ENCODE results near the gene C5AR2. TPM values are rescaled to one million over a fixed set of nuclear protein-coding genes. Genes with fewer than 3 reads are reported as not detected.
"Not testable (repeated sequence)": the region's sequence is repeated elsewhere in the genome, so short reads cannot be mapped to it uniquely, and the experiment has no call there.

C5AR2 gene
- polyA plus RNA-seq, 4 donors, result 0.23 to 0.45 (median 0.29) TPM

DNA sequence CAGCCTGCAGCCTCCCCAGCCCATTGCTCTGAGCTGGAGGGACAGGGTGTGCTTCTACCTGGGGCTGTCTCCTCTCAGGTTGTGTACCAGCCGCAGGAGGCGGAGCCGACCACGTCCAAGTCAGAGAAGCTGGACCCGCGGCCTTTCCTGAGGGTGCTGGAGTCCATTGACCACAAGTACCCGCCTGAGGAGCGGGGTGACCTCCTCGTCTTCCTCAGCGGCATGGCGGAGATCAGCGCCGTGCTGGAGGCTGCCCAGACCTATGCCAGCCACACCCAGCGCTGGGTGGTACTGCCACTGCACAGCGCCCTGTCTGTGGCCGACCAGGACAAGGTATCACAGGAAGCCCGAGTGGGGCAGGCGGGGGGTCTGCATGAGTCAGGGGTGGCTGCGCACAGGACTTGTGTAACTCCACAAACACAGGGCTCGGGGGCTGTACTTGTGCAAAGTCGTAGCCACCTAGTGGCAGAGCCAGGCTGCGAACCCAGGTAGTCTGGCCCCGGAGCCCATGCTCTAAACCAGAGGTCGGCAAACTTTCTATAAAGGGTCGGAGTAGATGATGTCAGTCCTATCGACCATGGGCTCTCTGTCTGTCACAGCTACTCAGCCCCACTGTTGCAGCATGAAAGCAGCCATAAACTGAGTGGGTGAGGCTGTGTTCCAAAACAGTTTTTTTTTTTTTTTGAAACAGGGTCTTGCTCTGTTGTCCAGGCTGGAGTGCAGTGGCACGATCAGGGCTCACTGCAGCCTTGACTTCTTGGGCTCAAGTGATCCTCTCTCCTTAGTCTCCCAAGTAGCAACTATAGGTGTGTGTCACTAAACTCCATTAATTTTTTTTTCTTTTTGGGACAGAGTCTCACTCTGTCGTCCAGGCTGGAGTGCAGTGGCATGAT is 26.1 kb downstream of the C5AR2 start:
- no peak for DNase-seq (ENCODE audit: low read depth in 4 of 4, low spot score in 3 of 4)

DNA sequence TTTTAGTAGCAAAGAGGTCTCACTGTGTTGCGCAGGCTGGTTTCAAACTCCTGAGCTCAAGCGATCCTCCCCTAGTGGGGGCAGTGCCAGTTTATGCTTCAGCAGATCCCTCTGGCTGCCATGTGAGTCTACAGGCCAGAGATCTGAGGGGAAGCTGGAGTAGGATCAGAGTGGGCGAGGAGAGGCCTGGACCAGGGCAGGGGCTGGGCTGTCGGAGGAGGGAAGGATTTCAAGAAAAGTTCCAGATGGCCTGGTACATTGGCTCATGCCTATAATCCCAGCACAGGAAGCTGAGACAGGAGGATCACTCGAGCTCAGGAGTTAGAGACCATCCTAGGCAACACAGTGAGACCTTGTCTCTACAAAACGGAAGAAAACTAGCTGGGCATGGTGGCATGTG is 27.0 kb downstream of the C5AR2 start:
- DNase-seq (ENCODE audit: low read depth in 4 of 4, low spot score in 3 of 4), result no peak

DNA sequence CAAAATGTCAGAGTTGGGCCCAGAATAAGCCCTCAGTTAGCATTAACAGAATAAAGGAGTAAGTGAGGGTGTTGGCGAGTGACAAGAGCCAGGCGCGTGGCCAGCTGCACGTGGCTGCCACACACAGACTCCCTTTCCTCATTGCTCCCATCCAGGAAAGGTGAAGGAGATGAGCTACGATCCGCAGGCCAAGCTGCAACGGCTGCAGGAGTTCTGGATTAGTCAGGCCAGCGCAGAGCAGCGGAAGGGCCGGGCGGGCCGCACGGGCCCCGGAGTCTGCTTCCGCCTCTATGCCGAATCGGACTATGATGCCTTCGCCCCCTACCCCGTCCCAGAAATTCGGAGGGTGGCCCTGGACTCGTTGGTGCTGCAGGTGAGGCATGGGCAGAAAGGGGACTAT is 30.3 kb downstream of the C5AR2 start:
- DNase-seq (ENCODE audit: low read depth in 4 of 4, low spot score in 3 of 4), result no peak

DNA sequence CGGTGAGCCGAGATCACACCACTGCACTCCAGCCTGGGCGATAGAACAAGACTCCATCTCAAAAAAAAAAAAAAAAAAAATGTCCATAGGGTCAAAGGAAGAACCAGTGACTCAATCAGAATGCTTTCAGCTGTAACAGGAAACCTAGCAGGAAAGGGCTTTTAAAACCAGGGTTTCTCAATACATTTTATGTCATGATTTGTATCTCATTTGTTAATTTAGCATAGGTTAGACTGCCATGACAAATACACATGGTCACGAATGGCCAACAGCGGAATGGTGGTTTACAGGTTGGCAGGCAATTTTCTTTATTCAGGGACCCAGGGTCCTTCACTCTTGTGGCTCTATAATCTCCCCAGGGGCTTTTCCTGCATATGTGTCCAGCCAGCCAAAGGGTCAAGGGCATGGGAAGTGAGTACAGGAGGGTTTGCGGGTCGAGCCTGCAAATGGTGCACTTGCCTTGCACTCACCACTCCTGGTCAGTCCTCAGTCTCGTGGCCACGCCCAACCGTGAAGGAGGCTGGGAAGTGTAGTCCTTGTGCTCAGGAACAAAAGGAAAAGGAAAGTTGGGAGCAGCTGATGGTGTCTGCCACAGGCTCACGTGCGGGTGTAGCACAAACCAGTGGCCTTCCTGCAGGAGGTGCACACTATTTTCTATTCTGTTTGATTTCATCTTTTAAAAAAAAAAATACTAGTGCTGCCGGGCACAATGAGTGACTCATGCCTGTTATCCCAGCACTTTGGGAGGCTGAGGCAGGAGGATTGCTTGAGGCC is 32.0 kb downstream of the C5AR2 start:
- no peak for DNase-seq (ENCODE audit: low read depth in 4 of 4, low spot score in 3 of 4)

DNA sequence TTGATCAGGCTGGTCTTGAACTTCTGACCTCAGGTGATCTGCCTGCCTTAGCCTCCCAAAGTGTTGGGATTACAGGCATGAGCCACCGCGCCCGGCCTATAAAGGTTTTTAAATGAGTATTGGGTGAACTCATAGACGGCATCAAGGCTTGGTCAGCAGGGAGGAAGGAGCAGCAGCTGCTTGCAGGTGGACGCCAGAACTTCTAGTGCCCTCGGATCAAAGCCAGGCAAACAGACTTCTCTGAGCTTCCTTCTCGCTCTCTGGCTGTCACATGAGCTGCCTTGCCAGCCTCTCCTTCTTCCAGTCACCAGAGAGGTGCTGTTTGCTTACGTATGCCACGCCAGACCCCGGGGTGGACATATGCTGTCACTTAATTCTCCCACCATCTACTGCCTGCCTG is 33.5 kb downstream of the C5AR2 start:
- not testable (repeated sequence) for DNase-seq (ENCODE audit: low read depth in 4 of 4, low spot score in 3 of 4)

DNA sequence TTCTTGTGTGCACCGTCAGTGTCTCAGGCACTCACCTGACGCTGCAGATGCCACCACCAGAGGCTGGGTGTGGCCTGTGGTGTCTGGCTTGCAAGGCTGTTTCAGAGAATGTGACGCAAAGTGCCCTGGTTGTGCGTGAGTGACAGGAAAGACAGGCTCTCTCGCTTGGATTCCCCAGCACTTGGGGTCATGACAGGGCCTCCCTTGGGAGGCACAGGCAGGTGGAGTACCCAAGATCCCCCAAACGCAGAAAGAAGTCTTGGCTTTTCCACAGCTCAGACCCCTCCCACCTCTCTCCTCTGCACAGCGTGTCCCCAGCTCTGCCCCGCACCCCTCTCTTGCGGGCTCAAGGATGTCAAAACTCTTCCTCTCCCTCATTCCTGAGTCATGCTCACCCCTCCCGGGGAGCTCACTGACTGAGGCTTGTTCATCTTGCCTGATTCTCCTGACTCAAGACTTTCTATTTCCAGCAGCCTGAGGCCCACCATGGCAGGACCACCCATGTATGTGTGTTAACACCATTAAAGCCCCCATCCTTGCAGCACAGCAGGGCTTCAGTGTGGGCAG is 38.2 kb downstream of the C5AR2 start:
- DNase-seq (ENCODE audit: low read depth in 4 of 4, low spot score in 3 of 4), result no peak

DNA sequence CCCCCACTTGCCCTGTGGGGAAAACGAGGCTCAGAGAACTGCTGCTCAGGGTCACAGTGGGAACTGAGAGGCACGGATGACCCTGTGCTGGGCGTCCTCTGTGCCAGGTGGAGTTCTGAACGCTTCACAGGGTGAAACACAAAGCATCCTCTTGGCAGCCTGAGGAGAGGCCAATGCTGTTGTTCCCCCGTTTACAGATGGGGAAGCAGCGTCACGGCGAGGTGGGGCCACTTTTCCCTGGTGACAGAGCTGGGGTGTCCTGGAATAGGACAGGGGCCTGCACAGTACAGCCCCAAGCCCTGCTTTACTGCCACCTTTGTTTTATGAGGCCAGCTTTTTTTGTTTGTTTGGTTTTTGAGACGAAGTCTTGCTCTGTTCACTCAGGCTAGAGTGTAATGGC is 39.3 kb downstream of the C5AR2 start:
- no peak for DNase-seq (ENCODE audit: low read depth in 4 of 4, low spot score in 3 of 4)

DNA sequence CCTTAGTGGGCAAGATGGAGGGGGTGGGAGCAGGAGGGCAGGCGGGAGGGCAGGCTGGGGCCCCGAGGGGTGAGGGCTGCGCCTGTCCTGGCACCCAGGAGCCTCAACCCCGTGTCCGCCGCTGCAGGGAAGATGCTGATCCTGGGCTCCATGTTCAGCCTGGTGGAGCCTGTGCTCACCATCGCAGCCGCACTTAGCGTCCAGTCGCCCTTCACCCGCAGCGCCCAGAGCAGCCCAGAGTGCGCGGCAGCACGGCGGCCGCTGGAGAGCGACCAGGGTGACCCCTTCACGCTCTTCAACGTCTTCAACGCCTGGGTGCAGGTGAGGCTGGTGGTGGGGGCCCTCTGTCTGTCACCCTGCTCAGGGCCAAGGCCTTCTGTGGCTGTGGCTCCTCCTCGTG is 40.6 kb downstream of the C5AR2 start:
- no peak for DNase-seq (ENCODE audit: low read depth in 4 of 4, low spot score in 3 of 4)

DNA sequence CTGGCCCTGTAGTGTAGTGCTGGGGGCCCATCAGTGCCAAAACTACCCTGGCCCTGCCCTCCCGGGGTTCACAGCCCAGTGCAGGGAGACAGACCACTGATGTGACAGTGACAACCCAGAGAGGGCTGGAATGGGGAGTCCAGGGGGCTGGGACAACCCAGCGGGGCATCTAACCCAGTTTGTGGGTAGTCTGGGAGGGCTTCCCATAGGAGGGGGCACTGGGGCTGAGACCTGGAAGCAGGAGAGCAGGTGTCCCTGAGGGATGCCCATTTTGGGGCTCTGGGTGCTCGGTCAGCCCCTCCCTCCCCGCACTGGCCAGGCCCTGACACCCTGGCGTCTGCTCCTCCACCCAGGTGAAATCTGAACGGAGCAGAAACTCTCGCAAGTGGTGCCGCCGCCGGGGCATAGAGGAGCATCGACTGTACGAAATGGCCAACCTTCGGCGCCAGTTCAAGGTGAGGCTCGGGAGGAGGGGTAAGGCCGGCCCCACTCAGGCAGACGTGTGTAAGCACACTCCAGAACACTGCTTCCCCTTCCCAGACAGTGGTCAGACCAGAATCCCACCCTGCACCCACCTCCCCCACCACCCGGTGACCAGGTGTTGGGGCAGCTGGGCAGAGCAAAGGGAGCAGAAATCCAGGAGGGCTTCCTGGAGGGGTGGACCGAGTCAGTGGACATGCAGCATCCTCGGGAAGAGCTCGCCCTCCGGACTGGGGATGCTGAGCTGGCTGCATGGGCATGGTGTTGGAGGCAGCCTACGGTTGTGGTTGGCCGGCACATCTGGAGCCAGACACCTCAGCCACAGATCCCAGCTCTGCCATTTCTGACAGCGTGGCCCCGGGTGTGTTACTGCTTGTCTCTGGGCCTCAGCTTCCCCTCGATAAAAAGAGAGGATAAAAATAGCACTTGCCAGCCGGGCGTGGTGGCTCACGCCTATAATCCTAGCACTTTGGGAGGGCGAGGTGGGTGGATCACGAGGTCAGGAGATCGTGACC is 41.6 kb downstream of the C5AR2 start:
- no peak for DNase-seq (ENCODE audit: low read depth in 4 of 4, low spot score in 3 of 4)

DNA sequence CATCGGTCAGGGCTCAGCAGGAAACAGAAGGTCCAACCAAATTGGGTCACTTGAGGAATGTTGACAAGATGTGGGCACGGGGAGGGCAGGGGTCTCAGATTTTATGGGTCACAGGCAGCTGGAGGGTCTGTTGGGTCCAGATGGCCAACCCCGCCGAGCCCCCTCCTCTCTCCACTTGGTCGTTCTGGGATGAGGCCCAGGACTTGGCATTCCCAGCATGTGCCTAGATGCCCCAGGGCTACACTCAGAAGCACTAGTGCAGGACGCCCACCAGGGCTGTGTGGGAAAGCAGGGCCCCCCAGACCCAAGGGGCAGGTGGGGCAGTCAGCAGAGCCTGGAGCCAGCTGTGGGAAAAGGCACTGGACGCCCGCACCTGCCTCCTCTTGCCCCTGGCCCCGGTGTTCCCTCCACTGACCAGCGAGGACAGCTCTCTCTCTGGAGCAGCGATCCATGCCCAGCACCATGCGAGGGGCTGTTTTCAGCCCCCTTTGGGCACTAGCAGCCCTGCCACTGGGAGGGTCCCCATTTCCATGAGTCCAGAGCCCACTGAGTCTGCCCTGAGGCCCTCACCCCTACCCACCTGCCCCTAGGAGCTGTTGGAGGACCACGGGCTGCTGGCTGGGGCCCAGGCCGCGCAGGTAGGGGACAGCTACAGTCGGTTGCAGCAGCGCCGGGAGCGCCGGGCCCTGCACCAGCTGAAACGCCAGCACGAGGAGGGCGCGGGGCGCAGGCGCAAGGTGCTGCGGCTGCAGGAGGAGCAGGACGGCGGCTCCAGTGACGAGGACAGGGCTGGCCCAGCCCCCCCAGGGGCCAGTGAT is 43.1 kb downstream of the C5AR2 start:
- no peak for DNase-seq (ENCODE audit: low read depth in 4 of 4, low spot score in 3 of 4)

DNA sequence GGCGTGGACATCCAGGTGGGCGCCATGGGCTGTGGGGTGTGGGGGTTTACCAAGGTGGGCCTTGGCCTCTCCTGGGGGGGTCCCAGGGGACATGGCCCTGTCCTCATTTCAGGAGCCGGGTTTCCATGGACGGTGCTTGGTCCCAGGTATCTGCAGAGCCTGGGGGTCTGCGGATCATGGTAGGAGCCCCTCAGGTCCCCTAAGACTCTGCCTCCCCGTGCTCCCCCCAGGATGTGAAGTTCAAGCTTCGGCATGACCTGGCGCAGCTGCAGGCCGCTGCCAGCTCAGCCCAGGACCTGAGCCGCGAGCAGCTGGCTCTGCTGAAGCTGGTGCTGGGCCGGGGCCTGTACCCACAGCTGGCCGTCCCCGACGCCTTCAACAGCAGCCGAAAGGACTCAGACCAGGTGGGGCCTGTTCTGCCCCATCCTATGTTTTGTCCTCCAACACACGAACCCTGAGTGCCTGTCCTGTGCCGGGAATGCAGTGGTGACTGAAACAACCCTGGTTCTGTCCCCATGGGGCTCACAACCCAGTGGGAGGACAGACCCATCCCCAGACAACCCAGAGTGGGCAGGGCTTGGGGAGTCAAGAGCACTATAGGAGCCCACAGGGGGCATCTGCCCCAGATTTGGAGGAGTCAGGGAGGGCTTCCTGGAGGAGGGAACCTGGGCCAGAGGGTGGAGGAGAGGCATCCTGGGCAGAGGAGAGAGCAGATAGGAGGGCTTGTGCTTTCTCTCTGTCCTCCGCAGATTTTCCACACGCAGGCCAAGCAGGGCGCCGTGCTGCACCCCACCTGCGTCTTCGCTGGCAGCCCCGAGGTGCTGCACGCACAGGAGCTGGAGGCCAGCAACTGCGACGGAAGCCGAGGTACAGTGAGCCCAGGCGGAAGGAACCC is 44.0 kb downstream of the C5AR2 start:
- DNase-seq (ENCODE audit: low read depth in 4 of 4, low spot score in 3 of 4), result no peak

DNA sequence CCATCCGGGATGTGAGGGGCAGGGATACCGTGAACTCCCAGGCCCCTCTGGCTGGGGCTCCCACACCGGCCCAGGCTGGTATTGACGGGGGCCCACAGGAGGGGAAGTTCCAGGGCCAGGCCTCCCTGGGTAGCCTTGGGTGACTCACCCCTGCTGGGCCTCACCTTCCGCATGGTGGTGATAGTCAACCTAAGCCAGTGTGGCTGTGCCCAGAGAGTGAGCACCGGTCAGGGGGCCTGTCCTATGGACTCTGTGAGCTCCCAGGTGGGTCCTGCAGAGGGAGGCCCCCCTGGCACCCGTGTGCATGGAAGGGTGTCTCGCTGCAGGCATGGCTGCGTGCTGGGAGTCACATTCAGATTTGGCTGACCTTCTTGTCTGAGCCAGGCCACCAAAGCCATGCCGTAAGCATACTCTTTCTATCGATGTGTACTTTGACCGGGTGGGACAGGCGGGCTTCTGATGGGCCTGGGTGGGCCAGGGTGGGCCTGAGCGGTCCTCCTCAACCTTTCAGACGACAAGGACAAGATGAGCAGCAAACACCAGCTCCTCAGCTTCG is 44.7 kb downstream of the C5AR2 start:
- no peak for DNase-seq (ENCODE audit: low read depth in 4 of 4, low spot score in 3 of 4)

DNA sequence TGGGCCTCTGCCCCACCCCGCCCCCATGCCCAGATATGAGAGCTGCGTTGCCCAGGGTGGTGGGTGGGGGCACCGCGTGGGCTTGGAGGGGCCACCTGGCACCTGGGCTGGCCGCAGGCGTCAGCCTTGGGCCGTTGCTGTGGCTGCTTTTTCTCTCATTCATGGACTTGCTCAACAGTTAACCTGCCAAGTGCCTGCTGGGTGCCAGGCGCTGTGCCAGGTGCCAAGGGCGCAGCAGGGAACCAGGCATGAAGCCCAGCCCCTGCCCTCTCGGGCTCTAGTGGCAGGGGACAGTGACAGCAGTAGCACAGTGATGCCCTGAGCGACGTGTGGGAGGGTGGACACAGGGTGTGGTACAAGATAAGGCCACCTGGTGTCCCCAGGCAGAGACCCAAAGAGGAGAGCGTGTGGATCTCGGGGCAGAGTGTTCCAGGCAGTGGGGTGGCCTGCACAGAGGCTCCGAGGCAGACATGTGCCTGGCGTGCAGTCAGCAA is 45.3 kb downstream of the C5AR2 start:
- DNase-seq (ENCODE audit: low read depth in 4 of 4, low spot score in 3 of 4), result no peak

DNA sequence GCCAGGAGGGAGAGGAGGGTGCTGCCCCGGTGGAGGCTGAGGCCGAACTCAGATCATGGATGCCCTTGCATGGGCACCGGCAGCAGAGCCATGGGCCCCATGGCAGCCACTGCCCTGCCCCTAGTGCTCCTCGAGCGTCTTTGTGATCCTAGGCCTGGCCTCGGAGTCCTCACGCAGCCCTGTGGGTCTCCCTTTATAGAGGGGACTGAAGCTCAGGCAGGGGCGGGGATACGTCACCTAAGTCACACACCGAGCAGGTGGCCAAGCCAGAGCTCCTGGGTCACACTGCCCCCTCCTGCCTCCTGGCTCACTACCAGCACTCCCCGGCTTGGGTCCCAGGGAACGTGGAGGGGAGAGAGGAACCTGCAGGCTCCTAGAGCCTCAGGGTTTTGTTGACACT is 45.8 kb downstream of the C5AR2 start:
- DNase-seq (ENCODE audit: low read depth in 4 of 4, low spot score in 3 of 4), result no peak

DNA sequence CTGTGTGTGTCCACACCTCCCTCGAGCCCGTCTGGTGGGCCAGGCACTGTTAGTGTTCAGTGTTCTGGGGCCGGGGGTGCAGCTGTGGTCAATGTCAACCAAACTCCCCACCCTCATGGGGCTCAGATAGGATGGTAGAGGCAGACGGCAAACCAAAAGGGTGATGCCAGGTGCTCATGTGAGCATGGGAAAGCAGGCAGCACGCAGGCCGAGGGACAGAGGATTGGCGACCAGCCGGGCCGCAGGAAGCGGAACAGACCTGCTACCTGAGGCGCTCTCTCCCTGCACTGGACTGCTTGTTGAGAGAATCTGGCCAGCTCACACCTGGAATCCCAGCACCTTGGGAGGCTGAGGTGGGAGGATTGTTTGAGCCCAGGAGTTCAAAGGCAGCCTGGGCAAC is 46.3 kb downstream of the C5AR2 start:
- no peak for DNase-seq (ENCODE audit: low read depth in 4 of 4, low spot score in 3 of 4)

DNA sequence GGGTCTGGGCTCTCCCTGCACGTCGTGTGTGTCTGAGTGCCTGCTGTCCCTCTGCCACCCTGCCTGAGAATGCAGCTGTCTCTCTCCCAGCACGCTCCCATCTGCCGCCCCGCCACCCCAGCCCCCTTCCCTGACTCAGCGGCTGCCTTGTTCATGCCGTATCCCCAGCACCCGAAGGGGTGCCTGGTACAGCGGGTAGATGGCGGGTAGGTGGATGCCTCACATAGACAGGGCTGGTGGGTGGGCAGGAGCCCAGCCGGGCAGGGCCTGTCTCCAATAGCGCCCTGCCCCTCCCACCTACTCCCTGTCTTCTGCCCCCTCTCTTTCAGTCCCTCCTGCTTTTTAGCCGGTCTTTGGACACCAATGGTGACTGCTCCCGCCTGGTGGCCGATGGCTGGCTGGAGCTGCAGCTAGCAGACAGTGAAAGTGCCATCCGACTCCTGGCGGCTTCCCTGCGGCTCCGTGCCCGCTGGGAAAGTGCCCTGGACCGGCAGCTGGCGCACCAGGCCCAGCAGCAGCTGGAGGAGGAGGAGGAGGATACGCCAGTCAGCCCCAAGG is 47.5 kb downstream of the C5AR2 start:
- no peak for DNase-seq (ENCODE audit: low read depth in 4 of 4, low spot score in 3 of 4)

DNA sequence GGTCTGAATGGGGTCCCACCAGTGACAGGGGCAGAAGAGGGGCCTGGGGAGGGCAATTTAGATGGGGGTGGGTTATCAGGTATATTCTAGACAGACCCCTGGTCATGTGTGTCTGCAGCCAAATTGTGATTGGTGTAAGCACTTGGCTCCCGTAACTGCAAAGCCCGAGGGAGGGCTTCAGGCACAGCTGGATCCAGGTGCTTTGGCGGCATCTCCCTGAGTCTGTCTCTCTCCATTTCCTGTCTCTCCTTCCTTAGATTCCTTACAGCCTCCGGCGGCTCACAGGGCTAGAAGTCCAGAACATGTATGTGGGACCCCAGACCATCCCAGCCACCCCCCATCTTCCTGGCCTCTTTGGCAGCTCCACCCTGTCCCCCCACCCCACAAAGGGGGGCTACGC is 48.6 kb downstream of the C5AR2 start:
- no peak for DNase-seq (ENCODE audit: low read depth in 4 of 4, low spot score in 3 of 4)

DNA sequence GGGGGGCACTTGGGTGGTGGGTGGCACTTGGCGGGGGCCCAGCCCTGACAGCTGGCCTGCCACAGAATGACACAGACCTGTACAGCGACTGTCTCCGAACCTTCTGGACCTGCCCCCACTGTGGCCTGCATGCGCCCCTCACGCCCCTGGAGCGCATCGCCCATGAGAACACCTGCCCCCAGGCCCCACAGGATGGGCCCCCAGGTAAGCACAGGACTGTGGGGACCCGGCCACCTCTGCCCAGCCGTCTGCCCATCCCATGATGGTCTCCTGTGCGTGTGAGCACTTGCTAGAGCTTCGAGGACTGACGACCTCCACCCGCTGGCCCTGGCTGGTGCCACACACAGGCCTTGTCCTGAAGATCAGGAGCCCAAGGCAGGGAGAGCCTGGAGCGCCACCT is 49.1 kb downstream of the C5AR2 start:
- no peak for DNase-seq (ENCODE audit: low read depth in 4 of 4, low spot score in 3 of 4)
